Neutrophil (primary cell): ENCODE data around the gene CDK8.

Experiments
- H3K27ac ChIP-seq: fragments of 200-600 bp; sonication (generic); 2 replicates; pipeline ENCODE4 v1.5.1; 2016; ENCODE audit warnings: mild to moderate bottlenecking, moderate library complexity
- H3K27me3 ChIP-seq: fragments of 200-600 bp; sonication (generic); 2 replicates; pipeline ENCODE4 v1.6.0; 2016; ENCODE audit warnings: mild to moderate bottlenecking
- H3K36me3 ChIP-seq: fragments of 200-600 bp; sonication (generic); 2 replicates; pipeline ENCODE4 v1.5.1; 2017
- H3K4me1 ChIP-seq, 2 experiments: fragments of 200-600 bp in 1 of 2; sonication (generic) in 1 of 2; 1 replicate in 1 of 2; 2 replicates in 1 of 2; pipeline versions ENCODE4 v1.5.1 to v1.6.1; 2013 to 2016; ENCODE audit warnings: low read depth in 1 of 2, low read length in 1 of 2, mild to moderate bottlenecking in 1 of 2, moderate library complexity in 1 of 2; ENCODE audit not compliant: control insufficient read depth in 1 of 2, insufficient read depth in 1 of 2
- H3K4me3 ChIP-seq, 2 experiments: fragments of 200-600 bp in 1 of 2; sonication (generic) in 1 of 2; 1 replicate in 1 of 2; 2 replicates in 1 of 2; pipeline ENCODE4 v1.5.1; 2013 to 2016; ENCODE audit warnings: low read depth in 1 of 2, low read length in 1 of 2, mild to moderate bottlenecking in 1 of 2, moderate library complexity in 1 of 2
- H3K9me3 ChIP-seq: fragments of 200-600 bp; sonication (generic); 2 replicates; pipeline ENCODE4 v1.5.1; 2016
- CTCF ChIP-seq: fragments of 200-600 bp; sonication (generic); IDR thresholded peaks from 2 replicates; pipeline ENCODE4 v1.5.1; 2016; ENCODE audit warnings: antibody characterized with exemption

The CDK8 gene

GRCh38 chr13:26343816-26344215, 89.9 kb downstream of the CDK8 start:
- Histone ChIP-seq H3K27me3 (no peaks in the 10 kb centered on the region), H3K27ac (no peak overlapping the region), H3K36me3 (peaks cover 2% of the 10 kb centered on the region), H3K9me3 (no peaks in the 10 kb centered on the region), H3K4me1 (no peaks in the 10 kb centered on the region), H3K4me3 (no peak overlapping the region)
- TF ChIP-seq CTCF, result no peak

- no peak for TF ChIP-seq CTCF
- Histone ChIP-seq H3K9me3 (no peaks in the 10 kb centered on the region), H3K27ac (no peak overlapping the region), H3K27me3 (no peaks in the 10 kb centered on the region), H3K4me3 (no peak overlapping the region), H3K36me3 (peaks cover 5% of the 10 kb centered on the region), H3K4me1 (no peaks in the 10 kb centered on the region)
Measured at GRCh38 chr13:26344980-26345379, 91.1 kb downstream of the CDK8 start.

GRCh38 chr13:26348966-26349365, 95.0 kb downstream of the CDK8 start:
- Histone ChIP-seq H3K4me3 (no peak overlapping the region), H3K27ac (no peak overlapping the region), H3K36me3 (peaks cover 12% of the 10 kb centered on the region), H3K9me3 (no peaks in the 10 kb centered on the region), H3K27me3 (no peaks in the 10 kb centered on the region), H3K4me1 (no peaks in the 10 kb centered on the region)
- no peak for TF ChIP-seq CTCF

- no peaks in the 10 kb centered on the region for H3K27me3 ChIP-seq
- TF ChIP-seq CTCF, result no peak
- no peak overlapping the region for H3K4me3 ChIP-seq
- no peaks in the 10 kb centered on the region for H3K4me1 ChIP-seq
- H3K27ac ChIP-seq, result no peak overlapping the region
- no peaks in the 10 kb centered on the region for H3K36me3 ChIP-seq
- H3K9me3 ChIP-seq, result no peaks in the 10 kb centered on the region
Measured at GRCh38 chr13:26362261-26362660, 108.3 kb downstream of the CDK8 start.

- Histone ChIP-seq H3K9me3 (no peaks in the 10 kb centered on the region), H3K36me3 (no peaks in the 10 kb centered on the region), H3K27me3 (no peaks in the 10 kb centered on the region), H3K4me1 (no peaks in the 10 kb centered on the region), H3K4me3 (no peak overlapping the region), H3K27ac (no peak overlapping the region)
- no peak for TF ChIP-seq CTCF
Measured at GRCh38 chr13:26370553-26370952, 116.6 kb downstream of the CDK8 start.

- Histone ChIP-seq H3K27ac (no peak overlapping the region), H3K27me3 (no peaks in the 10 kb centered on the region)
- no peak for TF ChIP-seq CTCF
Measured at GRCh38 chr13:26372747-26373146, 118.8 kb downstream of the CDK8 start.

More at GRCh38 chr13:26372747-26373146, 118.8 kb downstream of the CDK8 start:
- Histone ChIP-seq H3K4me3 (no peak overlapping the region), H3K4me1 (no peaks in the 10 kb centered on the region), H3K36me3 (no peaks in the 10 kb centered on the region), H3K9me3 (no peaks in the 10 kb centered on the region)
